GM12865 (cell line): ENCODE results near the gene HEG1.

Experiments used
- DNase-seq: peaks from one replicate; pipeline ENCODE4 v3.0.0; 2010; ENCODE audit warnings: low read depth
- H3K4me3 ChIP-seq: 2 replicates; pipeline ENCODE4 v1.5.1; 2011; ENCODE audit warnings: mild to moderate bottlenecking, low read depth, low read length, control low read depth
- TF ChIP-seq, protein P1 (sequence below): IDR thresholded peaks from 2 replicates; pipeline ENCODE4 v1.5.1; 2011; ENCODE audit warnings: low read length, control low read depth, low read depth, inconsistent platforms; ENCODE audit not compliant: insufficient read depth; ENCODE audit errors: missing control alignments

Gene HEG1

DNA sequence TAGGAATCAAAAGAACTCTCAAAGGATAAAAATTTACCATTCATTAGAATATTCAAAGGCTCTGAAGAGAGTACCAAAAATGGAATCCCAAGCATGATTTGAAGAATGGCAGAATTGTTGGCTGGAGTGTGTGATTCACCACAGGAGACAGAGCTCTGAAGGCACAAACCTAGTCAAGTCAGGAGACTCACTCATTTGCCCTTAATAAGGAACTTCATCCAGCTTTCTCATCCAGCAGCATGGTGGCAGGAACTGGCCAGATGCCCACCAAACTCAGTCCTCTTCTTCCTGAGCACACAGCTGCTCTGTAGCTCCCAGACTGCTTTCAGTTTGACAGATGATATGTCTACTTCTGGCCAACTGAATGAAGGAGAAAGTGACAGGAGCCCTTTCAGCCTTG is 16.5 kb upstream of the HEG1 start:
- H3K4me3 ChIP-seq, result no peak overlapping the region
- TF ChIP-seq, protein P1, sequence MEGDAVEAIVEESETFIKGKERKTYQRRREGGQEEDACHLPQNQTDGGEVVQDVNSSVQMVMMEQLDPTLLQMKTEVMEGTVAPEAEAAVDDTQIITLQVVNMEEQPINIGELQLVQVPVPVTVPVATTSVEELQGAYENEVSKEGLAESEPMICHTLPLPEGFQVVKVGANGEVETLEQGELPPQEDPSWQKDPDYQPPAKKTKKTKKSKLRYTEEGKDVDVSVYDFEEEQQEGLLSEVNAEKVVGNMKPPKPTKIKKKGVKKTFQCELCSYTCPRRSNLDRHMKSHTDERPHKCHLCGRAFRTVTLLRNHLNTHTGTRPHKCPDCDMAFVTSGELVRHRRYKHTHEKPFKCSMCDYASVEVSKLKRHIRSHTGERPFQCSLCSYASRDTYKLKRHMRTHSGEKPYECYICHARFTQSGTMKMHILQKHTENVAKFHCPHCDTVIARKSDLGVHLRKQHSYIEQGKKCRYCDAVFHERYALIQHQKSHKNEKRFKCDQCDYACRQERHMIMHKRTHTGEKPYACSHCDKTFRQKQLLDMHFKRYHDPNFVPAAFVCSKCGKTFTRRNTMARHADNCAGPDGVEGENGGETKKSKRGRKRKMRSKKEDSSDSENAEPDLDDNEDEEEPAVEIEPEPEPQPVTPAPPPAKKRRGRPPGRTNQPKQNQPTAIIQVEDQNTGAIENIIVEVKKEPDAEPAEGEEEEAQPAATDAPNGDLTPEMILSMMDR, result no peak
- DNase-seq, result no peak

GRCh38 chr3:125069968-125070745 is 14.4 kb upstream of the HEG1 start:
- no peak for DNase-seq
- H3K4me3 ChIP-seq, result no peak overlapping the region
- TF ChIP-seq, protein P1, result no peak

GRCh38 chr3:125069452-125069851 is 13.7 kb upstream of the HEG1 start:
- DNase-seq, result no peak
- no peak overlapping the region for H3K4me3 ChIP-seq
- TF ChIP-seq, protein P1, result no peak

- DNase-seq, result no peak
- no peak overlapping the region for H3K4me3 ChIP-seq
- TF ChIP-seq, protein P1, result no peak
Observed at GRCh38 chr3:125068265-125068664, 12.5 kb upstream of the HEG1 start.

DNA sequence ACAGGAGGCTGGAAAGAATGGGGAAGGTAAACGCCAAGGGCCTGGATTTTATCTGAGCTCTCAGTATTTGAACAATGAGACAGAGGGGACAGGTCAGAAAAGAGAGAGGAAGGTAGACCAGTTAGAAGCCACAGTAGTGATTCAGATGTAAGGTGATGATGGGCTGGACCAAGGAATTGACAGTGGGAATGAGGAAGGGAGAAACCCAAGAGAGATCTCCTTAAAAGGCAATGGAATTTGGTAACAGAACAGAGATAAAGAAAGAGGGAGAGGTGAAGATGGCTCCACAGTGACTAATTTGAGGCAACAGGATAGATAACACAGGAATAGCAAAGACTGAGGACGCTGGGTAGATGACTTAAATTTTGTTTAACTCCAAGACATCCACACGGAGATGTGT is 11.4 kb upstream of the HEG1 start:
- DNase-seq, result no peak
- H3K4me3 ChIP-seq, result no peak overlapping the region
- TF ChIP-seq, protein P1, result no peak

GRCh38 chr3:125062904-125063618 is 7.3 kb upstream of the HEG1 start:
- TF ChIP-seq, protein P1, result no peak
- DNase-seq, result no peak
- no peak overlapping the region for H3K4me3 ChIP-seq
